ENCODE results near the gene CD276. TPM values are rescaled to one million over a fixed set of nuclear protein-coding genes. Genes with fewer than 3 reads are reported as not detected.

CD276 gene
- total RNA-seq, 2 experiments from 2014 or later = not detected

DNA sequence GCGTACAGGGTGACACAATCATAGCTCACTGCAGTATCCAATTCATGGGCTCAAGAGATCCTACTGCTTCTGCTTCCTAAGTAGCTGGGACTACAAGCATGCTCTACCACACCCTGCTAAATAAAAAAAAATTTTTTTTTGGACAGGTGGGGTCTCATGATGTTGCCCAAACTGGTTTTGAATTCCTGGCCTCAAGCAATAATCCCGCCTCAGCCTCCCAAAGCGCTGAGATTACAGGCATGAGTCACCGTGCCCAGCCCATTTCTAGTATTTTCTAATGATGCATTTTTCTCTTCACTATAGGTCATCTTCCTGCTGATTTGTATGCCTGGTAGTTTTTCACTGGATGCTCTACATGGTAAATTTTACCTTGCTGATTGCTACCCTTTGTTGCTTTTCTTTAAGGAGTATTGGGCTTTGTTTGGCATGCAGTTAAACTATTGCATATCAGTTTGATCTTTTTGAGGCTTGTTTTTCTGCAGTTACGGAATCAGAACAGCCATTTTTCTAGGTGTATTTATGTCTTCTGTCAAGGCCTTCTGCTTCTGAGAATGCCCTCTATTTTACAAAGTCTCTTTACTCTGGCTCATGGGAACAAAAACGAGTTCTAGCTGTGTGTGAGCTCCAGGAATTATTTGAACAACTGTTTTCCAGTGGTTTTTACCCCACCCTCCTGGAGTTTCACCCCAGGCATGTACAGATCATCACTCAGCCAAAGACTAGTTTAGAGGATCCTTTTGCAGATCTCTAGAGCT lies 36.7 kb upstream of the CD276 start:
- Mint-ChIP-seq H3K9me3 (no peaks in the 10 kb centered on the region), H3K4me3 (no peak overlapping the region), H3K27me3 (peaks cover 28% of the 10 kb centered on the region), H3K4me1 (ENCODE audit: low read depth) (no peaks in the 10 kb centered on the region), H3K27ac (no peak overlapping the region), H3K36me3 (ENCODE audit: low read depth) (no peaks in the 10 kb centered on the region)
- TF ChIP-seq, protein P1, sequence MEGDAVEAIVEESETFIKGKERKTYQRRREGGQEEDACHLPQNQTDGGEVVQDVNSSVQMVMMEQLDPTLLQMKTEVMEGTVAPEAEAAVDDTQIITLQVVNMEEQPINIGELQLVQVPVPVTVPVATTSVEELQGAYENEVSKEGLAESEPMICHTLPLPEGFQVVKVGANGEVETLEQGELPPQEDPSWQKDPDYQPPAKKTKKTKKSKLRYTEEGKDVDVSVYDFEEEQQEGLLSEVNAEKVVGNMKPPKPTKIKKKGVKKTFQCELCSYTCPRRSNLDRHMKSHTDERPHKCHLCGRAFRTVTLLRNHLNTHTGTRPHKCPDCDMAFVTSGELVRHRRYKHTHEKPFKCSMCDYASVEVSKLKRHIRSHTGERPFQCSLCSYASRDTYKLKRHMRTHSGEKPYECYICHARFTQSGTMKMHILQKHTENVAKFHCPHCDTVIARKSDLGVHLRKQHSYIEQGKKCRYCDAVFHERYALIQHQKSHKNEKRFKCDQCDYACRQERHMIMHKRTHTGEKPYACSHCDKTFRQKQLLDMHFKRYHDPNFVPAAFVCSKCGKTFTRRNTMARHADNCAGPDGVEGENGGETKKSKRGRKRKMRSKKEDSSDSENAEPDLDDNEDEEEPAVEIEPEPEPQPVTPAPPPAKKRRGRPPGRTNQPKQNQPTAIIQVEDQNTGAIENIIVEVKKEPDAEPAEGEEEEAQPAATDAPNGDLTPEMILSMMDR (IDR thresholded peaks at IDR 0.05) = no peak
- ATAC-seq (ENCODE audit: poor library complexity) (no peak), DNase-seq (no peak)
- ChIA-PET POLR2A (no interaction called here), CTCF (no interaction called here)
- Histone ChIP-seq H3K9me3 (ENCODE audit: control insufficient read depth in 1 of 2, insufficient read depth in 1 of 2, low read length in 2 of 2) (no peaks in the 10 kb centered on the region), H3K4me3 (ENCODE audit: low read length) (no peak overlapping the region), H3K27ac (ENCODE audit: low read depth in 1 of 2, low read length in 2 of 2) (no peak overlapping the region), H3K4me1 (ENCODE audit: insufficient read depth, low read length) (no peaks in the 10 kb centered on the region), H3K27me3 (ENCODE audit: control insufficient read depth in 1 of 2, insufficient read depth in 2 of 2, low read length in 2 of 2) (peaks cover 4 to 11% of the 10 kb centered on the region in 2 experiments), H3K36me3 (ENCODE audit: insufficient read depth, low read length) (no peaks in the 10 kb centered on the region)
- intact Hi-C loops (cut with DNase I, micrococcal nuclease) = no loop called here

DNA sequence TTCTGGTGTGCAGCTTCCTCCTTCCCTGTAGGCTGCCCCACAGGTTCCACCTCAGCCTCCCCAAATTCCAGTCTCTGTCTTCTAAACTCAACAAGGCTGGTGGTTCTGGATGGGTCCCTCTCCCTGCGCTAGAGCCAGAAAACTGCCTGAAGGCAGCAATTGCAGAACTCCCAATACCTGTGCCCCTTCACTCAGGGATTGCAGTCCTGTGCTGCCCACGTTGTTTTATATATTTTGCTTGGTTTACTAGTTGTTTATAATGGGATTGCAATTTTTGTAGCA lies 36.2 kb upstream of the CD276 start:
- Histone ChIP-seq H3K27me3 (ENCODE audit: control insufficient read depth in 1 of 2, insufficient read depth in 2 of 2, low read length in 2 of 2) (peaks cover 4 to 11% of the 10 kb centered on the region in 2 experiments), H3K36me3 (ENCODE audit: insufficient read depth, low read length) (no peaks in the 10 kb centered on the region), H3K27ac (ENCODE audit: low read depth in 1 of 2, low read length in 2 of 2) (no peak overlapping the region), H3K9me3 (ENCODE audit: control insufficient read depth in 1 of 2, insufficient read depth in 1 of 2, low read length in 2 of 2) (no peaks in the 10 kb centered on the region), H3K4me3 (ENCODE audit: low read length) (no peak overlapping the region), H3K4me1 (ENCODE audit: insufficient read depth, low read length) (no peaks in the 10 kb centered on the region)
- Mint-ChIP-seq H3K36me3 (ENCODE audit: low read depth) (no peaks in the 10 kb centered on the region), H3K9me3 (no peaks in the 10 kb centered on the region), H3K4me3 (no peak overlapping the region), H3K27me3 (peaks cover 30% of the 10 kb centered on the region), H3K4me1 (ENCODE audit: low read depth) (no peaks in the 10 kb centered on the region), H3K27ac (no peak overlapping the region)
- TF ChIP-seq, protein P1 (IDR thresholded peaks at IDR 0.05) = no peak
- DNase-seq (no peak), ATAC-seq (ENCODE audit: poor library complexity) (no peak)
- intact Hi-C loops (cut with DNase I, micrococcal nuclease) = no loop called here
- ChIA-PET POLR2A (no interaction called here), CTCF (no interaction called here)

DNA sequence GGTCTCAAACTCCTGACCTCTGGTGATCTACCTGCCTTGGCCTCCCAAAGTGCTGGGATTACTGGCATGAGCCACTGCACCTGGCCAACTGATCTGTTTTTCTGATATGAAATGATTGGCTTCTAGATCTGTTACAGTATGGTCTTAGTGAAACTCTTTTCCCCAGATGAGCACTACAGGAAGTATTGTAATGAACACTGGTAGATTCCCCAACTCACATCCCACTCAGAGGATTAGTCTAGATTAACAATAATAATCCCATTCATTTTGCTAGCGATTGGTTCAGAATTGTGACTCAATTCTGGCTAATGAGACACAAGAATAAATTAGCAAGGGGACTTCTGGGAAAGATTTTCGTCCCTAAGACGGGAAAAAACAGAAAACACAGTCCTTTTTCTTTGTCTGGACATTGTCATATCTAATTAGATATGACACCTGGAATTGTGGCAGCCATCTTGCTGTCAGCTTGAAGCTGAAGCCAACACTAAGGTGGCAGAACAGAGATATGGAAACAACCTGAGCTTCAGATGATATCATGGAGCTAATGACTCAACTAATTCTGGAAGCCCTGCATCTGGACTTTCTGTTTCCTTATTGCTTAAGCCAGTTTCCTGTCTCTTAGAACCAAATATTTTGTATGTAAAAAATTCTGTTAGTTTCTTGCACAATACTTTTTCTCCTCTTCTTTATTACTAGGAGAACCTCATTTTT lies 33.6 kb upstream of the CD276 start:
- no peaks in the 10 kb centered on the region for H3K4me1 Mint-ChIP-seq (ENCODE audit: low read depth)
- TF ChIP-seq, protein P1 (IDR thresholded peaks at IDR 0.05) = no peak

More for the DNA sequence above, 33.6 kb upstream of the CD276 start:
- intact Hi-C loops (cut with DNase I, micrococcal nuclease) = no loop called here
- Histone ChIP-seq H3K4me3 (ENCODE audit: low read length) (no peak overlapping the region), H3K27ac (ENCODE audit: low read depth in 1 of 2, low read length in 2 of 2) (no peak overlapping the region), H3K9me3 (ENCODE audit: control insufficient read depth in 1 of 2, insufficient read depth in 1 of 2, low read length in 2 of 2) (no peaks in the 10 kb centered on the region), H3K36me3 (ENCODE audit: insufficient read depth, low read length) (no peaks in the 10 kb centered on the region), H3K27me3 (ENCODE audit: control insufficient read depth in 1 of 2, insufficient read depth in 2 of 2, low read length in 2 of 2) (peaks cover 8 to 11% of the 10 kb centered on the region in 2 experiments), H3K4me1 (ENCODE audit: insufficient read depth, low read length) (no peaks in the 10 kb centered on the region)
- ATAC-seq (ENCODE audit: poor library complexity) (no peak), DNase-seq (peak in 2 of 14 experiments; percentile 18 to 23)
- no peaks in the 10 kb centered on the region for H3K9me3 Mint-ChIP-seq
- H3K27ac Mint-ChIP-seq = no peak overlapping the region
- ChIA-PET CTCF (interaction anchor here (1.7 kb wide), 1 partner anchor 14 kb away, joined by 5 read pairs; no protein-coding TSS in a partner anchor), POLR2A (no interaction called here)
- no peak overlapping the region for H3K4me3 Mint-ChIP-seq
- H3K36me3 Mint-ChIP-seq (ENCODE audit: low read depth) = no peaks in the 10 kb centered on the region
- peaks cover 42% of the 10 kb centered on the region for H3K27me3 Mint-ChIP-seq

Data from CD4-positive, alpha-beta T cell (primary cell).